ENCODE data around the gene GAREM1. TPM values are rescaled to one million over a fixed set of nuclear protein-coding genes. Genes with fewer than 3 reads are reported as not detected.

GAREM1 gene
- total and polyA plus RNA-seq, 2 donors (not counting 1 experiment from before 2014, with no cell fraction given), result 0.92 to 1.5 TPM

DNA sequence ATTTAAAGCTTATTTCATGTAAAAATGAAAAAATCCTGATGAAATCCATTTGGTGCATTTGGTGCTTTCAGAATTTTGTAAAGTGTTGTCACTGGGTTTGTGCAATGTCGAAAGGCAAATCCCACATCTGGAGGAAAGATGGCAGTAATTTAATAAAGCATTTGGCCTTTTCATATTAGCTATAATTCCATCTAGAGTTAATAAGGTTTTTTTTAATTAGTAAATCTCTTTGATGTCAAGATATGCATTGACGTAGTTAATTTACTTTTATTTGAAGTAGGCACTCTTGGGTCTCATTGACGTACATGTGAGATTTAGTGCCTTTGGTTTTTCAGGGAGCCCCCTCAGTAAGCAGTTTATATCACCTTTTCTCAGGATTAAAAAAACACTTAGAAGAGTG lies 12.3 kb upstream of the GAREM1 start:
- H3K9me3 ChIP-seq (ENCODE audit: control insufficient read depth, insufficient read depth, low read depth, low read length), result no peaks in the 10 kb centered on the region
- H3K27ac ChIP-seq (ENCODE audit: insufficient read depth, low read length), result no peak overlapping the region
- no peak overlapping the region for H3K4me3 ChIP-seq (replicated peaks in 1 of 4; ENCODE audit: control extremely low read depth in 1 of 4, insufficient read depth in 1 of 4, low read depth in 3 of 4, low read length in 4 of 4)
- no peak overlapping the region for H2AFZ ChIP-seq (ENCODE audit: low read length)
- H3K4me1 ChIP-seq (ENCODE audit: control insufficient read depth, extremely low read depth, insufficient read depth, low read length), result no peaks in the 10 kb centered on the region
- H3K9ac ChIP-seq (ENCODE audit: insufficient read depth, low read length), result no peak overlapping the region
- DNase-seq (ENCODE audit: low read depth in 2 of 2), result no peak
- no peaks in the 10 kb centered on the region for H4K20me1 ChIP-seq (ENCODE audit: control insufficient read depth, extremely low read depth, insufficient read depth, low read length)
- H3K36me3 ChIP-seq (ENCODE audit: control insufficient read depth, insufficient read depth, low read length), result no peaks in the 10 kb centered on the region
- H3K27me3 ChIP-seq (ENCODE audit: control insufficient read depth, insufficient read depth, low read length), result no peaks in the 10 kb centered on the region
- no peaks in the 10 kb centered on the region for H3K79me2 ChIP-seq (ENCODE audit: control insufficient read depth, insufficient read depth, low read length)
- no peak for TF ChIP-seq EZH2 (IDR thresholded peaks at IDR 0.05; ENCODE audit: low read length, missing control alignments)
- no peak for TF ChIP-seq CTCF (conservative IDR thresholded peaks at IDR 0.05 in 1 of 2, IDR thresholded peaks at IDR 0.05 in 1 of 2; ENCODE audit: low read depth in 1 of 2, low read length in 2 of 2)
- H3K4me2 ChIP-seq (ENCODE audit: extremely low read depth, insufficient read depth, low read length), result no peak overlapping the region

DNA sequence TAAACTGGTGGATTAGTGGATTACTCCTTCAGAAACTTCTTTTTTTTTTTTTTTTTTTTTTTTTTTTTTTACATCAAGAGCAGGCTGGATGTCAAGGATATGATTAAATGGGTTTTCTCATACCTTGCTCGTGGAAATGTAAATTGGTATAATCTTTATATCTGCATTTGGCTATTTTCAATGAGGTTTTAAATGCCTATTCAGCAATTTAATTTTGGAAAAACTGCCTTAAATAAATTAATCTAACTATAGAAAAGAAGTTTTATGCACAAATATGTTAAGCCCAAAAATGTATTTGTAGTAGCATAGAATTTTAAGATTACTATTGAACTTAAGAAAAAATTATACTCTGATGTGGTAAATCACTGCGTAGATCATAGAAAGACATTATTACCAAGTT lies 11.4 kb upstream of the GAREM1 start:
- H3K9ac ChIP-seq (ENCODE audit: insufficient read depth, low read length), result no peak overlapping the region
- TF ChIP-seq CTCF (conservative IDR thresholded peaks at IDR 0.05 in 1 of 2, IDR thresholded peaks at IDR 0.05 in 1 of 2; ENCODE audit: low read depth in 1 of 2, low read length in 2 of 2) (no peak), EZH2 (IDR thresholded peaks at IDR 0.05; ENCODE audit: low read length, missing control alignments) (no peak)
- no peaks in the 10 kb centered on the region for H3K4me1 ChIP-seq (ENCODE audit: control insufficient read depth, extremely low read depth, insufficient read depth, low read length)
- H3K4me3 ChIP-seq (replicated peaks in 1 of 4; ENCODE audit: control extremely low read depth in 1 of 4, insufficient read depth in 1 of 4, low read depth in 3 of 4, low read length in 4 of 4), result no peak overlapping the region
- H3K27ac ChIP-seq (ENCODE audit: insufficient read depth, low read length), result no peak overlapping the region
- H4K20me1 ChIP-seq (ENCODE audit: control insufficient read depth, extremely low read depth, insufficient read depth, low read length), result no peaks in the 10 kb centered on the region
- no peaks in the 10 kb centered on the region for H3K27me3 ChIP-seq (ENCODE audit: control insufficient read depth, insufficient read depth, low read length)
- no peaks in the 10 kb centered on the region for H3K36me3 ChIP-seq (ENCODE audit: control insufficient read depth, insufficient read depth, low read length)
- no peak overlapping the region for H2AFZ ChIP-seq (ENCODE audit: low read length)
- H3K79me2 ChIP-seq (ENCODE audit: control insufficient read depth, insufficient read depth, low read length), result no peaks in the 10 kb centered on the region
- H3K9me3 ChIP-seq (ENCODE audit: control insufficient read depth, insufficient read depth, low read depth, low read length), result no peaks in the 10 kb centered on the region
- H3K4me2 ChIP-seq (ENCODE audit: extremely low read depth, insufficient read depth, low read length), result no peak overlapping the region
- no peak for DNase-seq (ENCODE audit: low read depth in 2 of 2)

DNA sequence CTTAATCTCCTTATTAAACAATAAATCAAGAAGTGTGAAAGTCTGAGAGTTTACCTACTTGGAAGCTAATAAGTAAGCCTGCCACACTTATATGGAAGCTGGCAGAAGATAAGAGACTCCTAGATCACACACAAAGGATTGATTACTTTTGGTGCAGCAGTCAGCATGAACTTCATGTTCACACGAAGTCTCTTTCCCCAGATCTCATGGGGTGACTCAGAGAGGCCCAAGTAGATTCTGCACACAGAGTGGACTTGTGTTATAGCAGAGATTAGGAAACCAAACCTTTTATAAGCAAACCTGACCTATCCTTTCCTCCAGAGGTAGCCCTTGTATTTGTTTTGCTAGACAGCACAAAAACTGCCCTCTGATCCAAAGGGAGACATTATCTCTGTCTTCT lies 9.9 kb upstream of the GAREM1 start:
- Histone ChIP-seq H3K9me3 (ENCODE audit: control insufficient read depth, insufficient read depth, low read depth, low read length) (no peaks in the 10 kb centered on the region), H3K36me3 (ENCODE audit: control insufficient read depth, insufficient read depth, low read length) (no peaks in the 10 kb centered on the region)
- DNase-seq (ENCODE audit: low read depth in 2 of 2), result no peak

More for the DNA sequence above, 9.9 kb upstream of the GAREM1 start:
- TF ChIP-seq CTCF (conservative IDR thresholded peaks at IDR 0.05 in 1 of 2, IDR thresholded peaks at IDR 0.05 in 1 of 2; ENCODE audit: low read depth in 1 of 2, low read length in 2 of 2) (no peak), EZH2 (IDR thresholded peaks at IDR 0.05; ENCODE audit: low read length, missing control alignments) (no peak)
- H3K4me3 ChIP-seq (replicated peaks in 1 of 4; ENCODE audit: control extremely low read depth in 1 of 4, insufficient read depth in 1 of 4, low read depth in 3 of 4, low read length in 4 of 4), result no peak overlapping the region
- H4K20me1 ChIP-seq (ENCODE audit: control insufficient read depth, extremely low read depth, insufficient read depth, low read length), result no peaks in the 10 kb centered on the region
- no peaks in the 10 kb centered on the region for H3K27me3 ChIP-seq (ENCODE audit: control insufficient read depth, insufficient read depth, low read length)
- H3K4me2 ChIP-seq (ENCODE audit: extremely low read depth, insufficient read depth, low read length), result no peak overlapping the region
- H3K9ac ChIP-seq (ENCODE audit: insufficient read depth, low read length), result no peak overlapping the region
- no peak overlapping the region for H2AFZ ChIP-seq (ENCODE audit: low read length)
- no peak overlapping the region for H3K27ac ChIP-seq (ENCODE audit: insufficient read depth, low read length)
- no peaks in the 10 kb centered on the region for H3K4me1 ChIP-seq (ENCODE audit: control insufficient read depth, extremely low read depth, insufficient read depth, low read length)
- H3K79me2 ChIP-seq (ENCODE audit: control insufficient read depth, insufficient read depth, low read length), result no peaks in the 10 kb centered on the region
